HFFc6 (cell line): ENCODE data around the gene EIF5B. TPM values are rescaled to one million over a fixed set of nuclear protein-coding genes. Genes with fewer than 3 reads are reported as not detected.
A peak's percentile ranks its signal among the peaks of the same experiment; 100 is the strongest.

Source experiments
- DNase-seq: peaks from one replicate; pipeline ENCODE4 v3.0.0-alpha.2; 2018
- H3K27ac Mint-ChIP-seq: 2 replicates; pipeline ENCODE4 v1.8.0; 2020; ENCODE audit warnings: mild to moderate bottlenecking, mixed read lengths
- H3K27me3 Mint-ChIP-seq: 2 replicates; pipeline ENCODE4 v1.8.0; 2021; ENCODE audit warnings: mild to moderate bottlenecking, moderate library complexity, mixed read lengths; ENCODE audit not compliant: insufficient read depth
- H3K36me3 Mint-ChIP-seq: 2 replicates; pipeline ENCODE4 v1.8.0; 2021; ENCODE audit warnings: low read depth, mixed read lengths
- H3K4me1 Mint-ChIP-seq: 2 replicates; pipeline ENCODE4 v1.8.0; 2020; ENCODE audit warnings: low read depth, mixed read lengths
- H3K4me3 Mint-ChIP-seq: 2 replicates; pipeline ENCODE4 v1.8.0; 2020; ENCODE audit warnings: mild to moderate bottlenecking, moderate library complexity, mixed read lengths
- H3K9me3 Mint-ChIP-seq: 2 replicates; pipeline ENCODE4 v1.8.0; 2020; ENCODE audit warnings: mild to moderate bottlenecking, mixed read lengths
- total RNA-seq, 6 experiments: library from RNA; stranded (reverse); fragmentation: NEBNext Ultra II Directional; extraction: Animal tissue kit (Norgen Biotek cat#: 25700); gene quantifications; 2 replicates in 1 of 6; 3 replicates in 5 of 6; pipeline ENCODE4 v1.2.3, GENCODE V29; 2021
- TF ChIP-seq, protein P1 (sequence below): fragments of 200-600 bp; sonication (generic); IDR thresholded peaks from 2 replicates; pipeline ENCODE4 v1.5.0; 2021; ENCODE audit warnings: antibody characterized with exemption, mild to moderate bottlenecking

EIF5B gene
- total RNA-seq, 6 experiments from 2014 or later = 43.9 to 51.1 (median 47.8) TPM

DNA sequence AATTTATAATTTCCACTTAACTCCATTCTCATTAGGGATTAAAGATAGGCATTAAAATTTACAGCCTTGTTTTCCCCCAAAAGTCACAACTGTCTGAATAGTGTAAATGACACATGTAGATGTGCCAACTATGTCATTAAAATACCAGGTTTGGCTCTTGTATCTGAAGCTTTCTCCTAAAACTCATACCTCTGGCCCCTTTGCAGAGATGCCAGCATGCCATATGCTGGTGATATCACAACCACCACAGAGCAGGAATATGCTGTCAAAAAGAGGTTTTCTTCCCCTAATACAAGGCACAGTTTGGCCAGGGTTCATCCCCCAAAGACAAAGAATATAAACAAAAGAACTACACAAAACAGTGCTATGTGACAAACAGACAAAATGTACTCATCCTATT is 87.2 kb downstream of the EIF5B start:
- Mint-ChIP-seq H3K4me1 (peaks cover 35% of the 10 kb centered on the region), H3K27ac (peak overlapping the region; percentile 28; the same call in 1 of the 2 replicates), H3K4me3 (no peak overlapping the region), H3K27me3 (no peaks in the 10 kb centered on the region), H3K36me3 (peaks cover 29% of the 10 kb centered on the region), H3K9me3 (no peaks in the 10 kb centered on the region)
- no peak for DNase-seq
- TF ChIP-seq, protein P1, sequence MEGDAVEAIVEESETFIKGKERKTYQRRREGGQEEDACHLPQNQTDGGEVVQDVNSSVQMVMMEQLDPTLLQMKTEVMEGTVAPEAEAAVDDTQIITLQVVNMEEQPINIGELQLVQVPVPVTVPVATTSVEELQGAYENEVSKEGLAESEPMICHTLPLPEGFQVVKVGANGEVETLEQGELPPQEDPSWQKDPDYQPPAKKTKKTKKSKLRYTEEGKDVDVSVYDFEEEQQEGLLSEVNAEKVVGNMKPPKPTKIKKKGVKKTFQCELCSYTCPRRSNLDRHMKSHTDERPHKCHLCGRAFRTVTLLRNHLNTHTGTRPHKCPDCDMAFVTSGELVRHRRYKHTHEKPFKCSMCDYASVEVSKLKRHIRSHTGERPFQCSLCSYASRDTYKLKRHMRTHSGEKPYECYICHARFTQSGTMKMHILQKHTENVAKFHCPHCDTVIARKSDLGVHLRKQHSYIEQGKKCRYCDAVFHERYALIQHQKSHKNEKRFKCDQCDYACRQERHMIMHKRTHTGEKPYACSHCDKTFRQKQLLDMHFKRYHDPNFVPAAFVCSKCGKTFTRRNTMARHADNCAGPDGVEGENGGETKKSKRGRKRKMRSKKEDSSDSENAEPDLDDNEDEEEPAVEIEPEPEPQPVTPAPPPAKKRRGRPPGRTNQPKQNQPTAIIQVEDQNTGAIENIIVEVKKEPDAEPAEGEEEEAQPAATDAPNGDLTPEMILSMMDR = no peak

DNA sequence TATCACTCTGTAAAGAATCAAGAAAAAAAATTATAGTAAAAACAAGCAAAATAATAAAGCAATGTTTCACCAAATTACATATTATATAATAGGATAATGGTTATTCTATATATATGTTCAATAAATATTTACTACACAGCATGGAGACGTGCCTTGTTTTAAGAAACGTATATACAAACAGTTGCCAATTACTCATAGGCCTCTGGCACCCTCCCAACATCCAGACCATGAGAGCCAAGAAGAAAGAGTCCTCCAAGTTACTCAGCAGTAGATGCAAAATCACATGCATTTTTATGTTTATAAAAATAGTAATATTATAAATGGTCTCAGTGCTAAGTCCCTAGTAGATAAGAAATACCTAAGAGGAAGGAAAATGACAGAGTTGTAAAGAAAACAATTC is 87.8 kb downstream of the EIF5B start:
- H3K36me3 Mint-ChIP-seq = peaks cover 26% of the 10 kb centered on the region
- H3K4me3 Mint-ChIP-seq = no peak overlapping the region
- DNase-seq = peak; percentile 81

DNA sequence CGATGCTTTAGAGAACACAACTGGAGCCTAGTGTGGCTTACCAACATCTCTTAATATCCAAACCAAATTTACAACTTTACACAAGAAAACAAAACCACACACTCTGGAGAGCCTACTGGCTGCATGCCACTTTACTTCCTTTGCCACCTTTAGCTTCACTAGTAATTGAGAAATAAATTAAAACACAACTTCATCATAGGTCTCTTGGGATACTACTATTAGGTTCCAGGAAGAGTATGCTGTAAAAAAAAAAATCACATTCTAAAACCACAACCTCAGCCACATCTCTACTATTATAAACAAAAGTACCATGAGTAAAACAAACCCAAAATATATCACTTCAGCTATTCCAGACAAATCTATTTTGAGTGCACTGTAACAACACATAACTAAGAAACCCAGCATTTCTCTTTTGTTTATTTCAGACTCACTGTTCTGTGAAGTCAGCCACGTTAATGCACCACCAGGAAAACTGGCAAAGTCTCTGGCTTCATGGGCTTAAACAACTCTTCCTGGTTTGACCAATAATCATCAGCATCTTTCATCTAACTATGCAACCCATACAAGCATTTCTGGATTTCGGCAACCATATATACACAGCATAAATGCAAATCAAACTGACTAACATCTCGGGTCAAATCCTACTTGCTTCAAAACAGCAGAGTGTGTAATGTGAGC is 93.6 kb downstream of the EIF5B start:
- peaks cover 37% of the 10 kb centered on the region for H3K36me3 Mint-ChIP-seq
- H3K4me3 Mint-ChIP-seq = peak overlapping the region; percentile 64
- H3K9me3 Mint-ChIP-seq = no peaks in the 10 kb centered on the region
- peak overlapping the region; percentile 86 for H3K27ac Mint-ChIP-seq
- peaks cover 39% of the 10 kb centered on the region for H3K4me1 Mint-ChIP-seq
- H3K27me3 Mint-ChIP-seq = no peaks in the 10 kb centered on the region; the same call in 1 of the 2 replicates
- DNase-seq = peak; percentile 77
- TF ChIP-seq, protein P1 = no peak

More for the DNA sequence above, 87.8 kb downstream of the EIF5B start:
- Mint-ChIP-seq H3K27ac (no peak overlapping the region), H3K9me3 (no peaks in the 10 kb centered on the region), H3K27me3 (no peaks in the 10 kb centered on the region), H3K4me1 (peaks cover 29% of the 10 kb centered on the region)
- TF ChIP-seq, protein P1 = no peak

DNA sequence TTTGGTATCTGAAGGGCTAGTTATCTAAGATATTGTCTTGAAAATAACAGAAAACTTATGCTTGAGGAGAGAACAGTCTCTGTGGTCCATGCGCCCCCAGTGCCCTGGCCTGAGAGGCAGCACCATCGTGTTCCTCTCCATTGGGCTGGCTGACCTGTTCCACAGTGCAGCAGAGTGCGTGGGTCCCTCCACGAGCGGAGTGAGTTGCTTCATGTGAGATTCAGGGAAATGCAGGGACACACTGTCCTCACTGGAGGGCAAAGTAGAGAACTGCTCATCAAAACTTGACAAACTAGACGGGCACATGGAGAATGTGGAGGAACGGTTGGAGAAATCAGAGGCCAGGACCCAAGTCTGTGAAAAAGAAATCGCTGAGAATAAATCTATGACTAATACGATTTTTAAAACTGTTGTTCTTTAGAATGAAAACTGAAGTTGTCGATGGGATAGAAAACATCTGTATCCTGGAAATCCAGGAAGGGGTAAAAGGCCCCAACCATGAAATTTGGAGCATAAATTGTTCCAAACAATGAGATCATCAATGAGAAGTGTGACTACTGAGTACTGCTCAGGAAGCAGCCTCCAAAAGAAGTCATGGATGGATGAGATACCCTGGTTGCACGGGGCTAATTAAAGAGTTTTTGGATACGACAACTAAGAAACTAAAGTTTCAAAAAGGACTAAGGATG is 94.5 kb downstream of the EIF5B start:
- Mint-ChIP-seq H3K9me3 (no peaks in the 10 kb centered on the region), H3K4me3 (peak overlapping the region; percentile 14; the same call in 1 of the 2 replicates), H3K36me3 (peaks cover 33% of the 10 kb centered on the region), H3K27ac (peak overlapping the region; percentile 86), H3K4me1 (peaks cover 39% of the 10 kb centered on the region), H3K27me3 (no peaks in the 10 kb centered on the region; the same call in 1 of the 2 replicates)
- DNase-seq = no peak
- TF ChIP-seq, protein P1 = no peak

DNA sequence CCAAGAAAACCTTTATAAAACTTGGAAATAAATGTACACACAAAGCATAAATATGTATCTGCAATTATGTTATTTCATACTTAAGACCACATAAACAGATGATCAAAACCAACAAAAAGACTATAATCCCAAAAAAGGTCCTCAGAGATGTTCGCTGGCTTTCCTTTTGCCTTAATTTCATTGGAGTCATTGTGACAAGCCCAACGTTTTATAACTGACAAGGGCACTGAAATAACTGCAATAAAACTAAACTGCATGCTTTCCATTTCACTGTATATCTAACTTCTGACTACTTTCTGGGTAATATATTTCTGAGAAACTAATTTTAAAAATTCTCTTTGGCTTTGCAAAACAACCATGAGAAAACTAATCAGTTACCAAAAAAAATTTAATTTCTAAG is 96.2 kb downstream of the EIF5B start:
- Mint-ChIP-seq H3K27me3 (peaks cover 3% of the 10 kb centered on the region), H3K9me3 (no peaks in the 10 kb centered on the region), H3K4me1 (peaks cover 39% of the 10 kb centered on the region), H3K36me3 (peaks cover 25% of the 10 kb centered on the region), H3K4me3 (no peak overlapping the region), H3K27ac (no peak overlapping the region)
- TF ChIP-seq, protein P1 = no peak
- no peak for DNase-seq
